Neuronal stem cell (in vitro differentiated cells): Measurements from ENCODE around the gene ARHGAP24.
"Not testable (repeated sequence)": the region's sequence is repeated elsewhere in the genome, so short reads cannot be mapped to it uniquely, and the experiment has no call there.

Source experiments
- DNase-seq: peaks from one replicate; pipeline ENCODE4 v3.0.0-alpha.2; 2013; ENCODE audit warnings: low spot score
- H2AFZ ChIP-seq: one replicate; pipeline ENCODE4 v1.6.1; 2013; ENCODE audit warnings: mild to moderate bottlenecking, low read length, inconsistent platforms
- H2AK5ac ChIP-seq: 2 replicates; pipeline ENCODE4 v1.6.1; 2013; ENCODE audit warnings: low read depth, mild to moderate bottlenecking, inconsistent platforms, low read length, moderate library complexity, mixed read lengths
- H2BK120ac ChIP-seq: 2 replicates; pipeline ENCODE4 v1.6.1; 2013; ENCODE audit warnings: low read depth, mild to moderate bottlenecking, inconsistent platforms, low read length, moderate library complexity, mixed read lengths
- H2BK12ac ChIP-seq: one replicate; pipeline ENCODE4 v1.6.1; 2013; ENCODE audit warnings: low read length, inconsistent platforms
- H2BK15ac ChIP-seq: 2 replicates; pipeline ENCODE4 v1.6.1; 2013; ENCODE audit warnings: mild to moderate bottlenecking, low read length, inconsistent platforms, mixed read lengths
- H2BK5ac ChIP-seq: one replicate; pipeline ENCODE4 v1.6.1; 2013; ENCODE audit warnings: inconsistent platforms, mild to moderate bottlenecking, low read length, moderate library complexity
- H3K14ac ChIP-seq: one replicate; pipeline ENCODE4 v1.6.1; 2013; ENCODE audit warnings: low read length, inconsistent platforms
- H3K18ac ChIP-seq: 2 replicates; pipeline ENCODE4 v1.6.1; 2013; ENCODE audit warnings: low read length, inconsistent platforms
- H3K23ac ChIP-seq: 2 replicates; pipeline ENCODE4 v1.6.1; 2013; ENCODE audit warnings: low read depth, mild to moderate bottlenecking, mixed read lengths, low read length, inconsistent platforms; ENCODE audit not compliant: poor library complexity
- H3K27ac ChIP-seq: replicated peaks from 3 replicates; pipeline ENCODE4 v1.5.1; 2013; ENCODE audit warnings: low read length, inconsistent platforms
- H3K27me3 ChIP-seq, 3 experiments: 2 replicates each; pipeline ENCODE4 v1.6.1; 2013; ENCODE audit warnings: low read length in 3 of 3, mild to moderate bottlenecking in 2 of 3, inconsistent platforms in 1 of 3, low read depth in 1 of 3, mixed read lengths in 1 of 3, moderate library complexity in 1 of 3; ENCODE audit not compliant: control insufficient read depth in 3 of 3, insufficient read depth in 3 of 3
- H3K36me3 ChIP-seq, 2 donors: replicated peaks in 1 of 2; 2 replicates each; pipeline ENCODE4 v1.6.1; 2013; ENCODE audit warnings: low read length in 2 of 2; ENCODE audit not compliant: control insufficient read depth in 2 of 2, insufficient read depth in 2 of 2
- H3K4ac ChIP-seq: 2 replicates; pipeline ENCODE4 v1.6.1; 2013; ENCODE audit warnings: inconsistent platforms, mild to moderate bottlenecking, low read length, moderate library complexity
- H3K4me1 ChIP-seq, 2 donors: 1 replicate in 1 of 2; 2 replicates in 1 of 2; pipeline ENCODE4 v1.6.1; 2013; ENCODE audit warnings: low read length in 2 of 2, low read depth in 1 of 2; ENCODE audit not compliant: control insufficient read depth in 2 of 2, insufficient read depth in 1 of 2
- H3K4me2 ChIP-seq: one replicate; pipeline ENCODE4 v1.6.1; 2013; ENCODE audit warnings: mild to moderate bottlenecking, low read length, inconsistent platforms; ENCODE audit not compliant: insufficient read depth, poor library complexity, severe bottlenecking
- H3K4me3 ChIP-seq, 2 donors: 2 replicates each; pipeline ENCODE4 v1.5.1; 2013; ENCODE audit warnings: low read length in 2 of 2, mild to moderate bottlenecking in 2 of 2, inconsistent platforms in 1 of 2, moderate library complexity in 1 of 2
- H3K79me1 ChIP-seq: one replicate; pipeline ENCODE4 v1.6.1; 2013; ENCODE audit warnings: low read depth, mild to moderate bottlenecking, inconsistent platforms, low read length, moderate library complexity
- H3K9ac ChIP-seq: one replicate; pipeline ENCODE4 v1.6.1; 2013; ENCODE audit warnings: mild to moderate bottlenecking, low read depth, low read length, inconsistent platforms; ENCODE audit not compliant: poor library complexity
- H3K9me3 ChIP-seq, 2 donors: replicated peaks in 1 of 2; 2 replicates each; pipeline versions ENCODE3 to v1.6.1; 2013; ENCODE audit warnings: low read length in 2 of 2, mild to moderate bottlenecking in 2 of 2, inconsistent platforms in 1 of 2, low read depth in 1 of 2, mixed read lengths in 1 of 2, moderate library complexity in 1 of 2; ENCODE audit not compliant: control insufficient read depth in 2 of 2, insufficient read depth in 1 of 2
- H4K8ac ChIP-seq: one replicate; pipeline ENCODE4 v1.6.1; 2013; ENCODE audit warnings: low read depth, mild to moderate bottlenecking, inconsistent platforms, low read length, moderate library complexity
- H4K91ac ChIP-seq: one replicate; pipeline ENCODE4 v1.6.1; 2013; ENCODE audit warnings: low read length, low read depth, mild to moderate bottlenecking, inconsistent platforms; ENCODE audit not compliant: poor library complexity
- WGBS, 2 donors: extraction: QIAGEN DNeasy Blood & Tissue Kit; methylation state at CpG; one replicate each; pipeline ENCODE4 v1.1.7; 2013; ENCODE audit warnings: missing lambda C conversion rate in 2 of 2, mixed read lengths in 1 of 2; ENCODE audit not compliant: insufficient read length in 2 of 2, insufficient replicate concordance in 1 of 2; ENCODE audit errors: extremely low coverage in 2 of 2; 5-methylcytosine and 5-hydroxymethylcytosine counted together

The ARHGAP24 gene

DNA sequence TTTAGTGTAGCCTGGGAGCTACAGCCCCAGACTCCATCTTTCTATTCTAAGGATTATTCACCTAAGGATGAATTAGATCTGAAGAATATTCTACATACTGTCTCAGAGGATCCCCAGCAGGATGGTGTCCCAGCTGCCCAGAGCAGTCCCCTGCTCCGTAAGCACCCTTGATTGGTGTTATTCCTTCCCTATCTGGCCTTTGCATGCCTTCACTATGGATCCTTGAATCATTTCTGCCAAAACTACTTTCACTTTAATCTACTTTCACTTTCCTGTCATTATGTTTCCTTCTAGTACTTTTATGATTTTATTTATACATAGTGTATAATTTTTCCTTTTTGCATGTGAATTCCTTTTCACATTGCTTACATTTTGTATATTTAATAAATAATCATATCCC is 39.2 kb downstream of the ARHGAP24 start:
- no peak for DNase-seq
- no peaks in the 10 kb centered on the region for H3K9me3 ChIP-seq
- H3K27me3 ChIP-seq, result no peaks in the 10 kb centered on the region
- H2AFZ ChIP-seq, result no peak overlapping the region
- H3K9ac ChIP-seq, result no peak overlapping the region
- no peak overlapping the region for H4K91ac ChIP-seq
- no peak overlapping the region for H3K4ac ChIP-seq
- no peak overlapping the region for H3K14ac ChIP-seq
- H3K23ac ChIP-seq, result no peak overlapping the region
- H3K4me1 ChIP-seq, result no peaks in the 10 kb centered on the region
- WGBS, 2 donors, result no CpG with 5 or more reads among the region's 1 CpG
- H2BK15ac ChIP-seq, result no peak overlapping the region
- no peak overlapping the region for H3K18ac ChIP-seq
- H3K79me1 ChIP-seq, result no peaks in the 10 kb centered on the region
- no peak overlapping the region for H2BK12ac ChIP-seq
- no peak overlapping the region for H2BK5ac ChIP-seq
- no peak overlapping the region for H3K4me3 ChIP-seq
- H2AK5ac ChIP-seq, result no peak overlapping the region
- H3K4me2 ChIP-seq, result no peak overlapping the region
- H4K8ac ChIP-seq, result no peak overlapping the region
- H3K27ac ChIP-seq, result no peak overlapping the region
- no peaks in the 10 kb centered on the region for H3K36me3 ChIP-seq
- no peak overlapping the region for H2BK120ac ChIP-seq

DNA sequence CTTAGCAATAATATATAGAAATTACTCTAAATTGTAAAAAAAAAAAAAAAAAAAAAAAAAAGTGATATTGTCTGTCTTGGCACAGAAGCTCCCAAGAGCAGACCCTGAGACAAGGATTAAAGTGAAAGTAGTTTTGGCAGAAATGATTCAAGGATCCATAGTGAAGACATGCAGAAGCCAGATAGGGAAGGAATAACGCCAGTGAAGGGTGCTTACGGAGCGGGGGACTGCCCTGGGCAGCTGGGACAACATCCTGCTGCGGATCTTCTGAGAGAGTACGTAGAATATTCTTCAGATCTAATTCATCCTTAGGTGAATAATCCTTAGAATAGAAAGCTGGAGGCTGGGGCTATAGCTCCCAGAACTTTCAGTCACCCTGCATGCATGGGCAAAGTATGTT is 39.8 kb downstream of the ARHGAP24 start:
- Histone ChIP-seq H3K9ac (no peak overlapping the region), H4K91ac (no peak overlapping the region), H3K14ac (no peak overlapping the region), H3K23ac (no peak overlapping the region), H2AK5ac (no peak overlapping the region), H2BK120ac (no peak overlapping the region), H2BK5ac (no peak overlapping the region), H2AFZ (no peak overlapping the region), H3K4me2 (no peak overlapping the region), H2BK15ac (no peak overlapping the region), H3K36me3 (no peaks in the 10 kb centered on the region), H3K4ac (no peak overlapping the region), H3K27me3 (no peaks in the 10 kb centered on the region), H2BK12ac (no peak overlapping the region), H3K27ac (no peak overlapping the region), H4K8ac (no peak overlapping the region), H3K4me3 (no peak overlapping the region), H3K4me1 (no peaks in the 10 kb centered on the region), H3K9me3 (no peaks in the 10 kb centered on the region), H3K79me1 (no peaks in the 10 kb centered on the region), H3K18ac (no peak overlapping the region)
- no CpG with 5 or more reads among the region's 5 CpGs for WGBS, 2 donors
- no peak for DNase-seq

DNA sequence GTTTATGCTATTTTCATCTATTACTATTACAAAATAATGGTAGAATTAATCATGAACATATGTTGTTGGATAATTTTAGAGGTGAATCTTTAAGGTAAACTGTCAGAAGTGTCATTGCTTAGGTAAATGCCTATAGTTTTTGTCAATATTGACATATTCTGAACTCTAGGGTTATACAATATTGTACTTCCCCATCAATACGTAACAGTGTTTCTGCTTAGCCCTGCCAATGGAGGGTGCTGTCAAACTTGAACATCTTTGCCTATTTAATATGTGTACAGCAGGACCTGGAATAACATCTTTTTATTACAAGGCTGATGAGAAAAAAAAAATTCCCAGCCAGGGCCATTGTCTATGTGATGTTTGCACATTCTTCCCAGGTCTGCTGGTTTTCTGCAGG is 40.8 kb downstream of the ARHGAP24 start:
- H3K4me3 ChIP-seq, result no peak overlapping the region
- no peaks in the 10 kb centered on the region for H3K79me1 ChIP-seq
- no peak overlapping the region for H2BK120ac ChIP-seq
- no peaks in the 10 kb centered on the region for H3K9me3 ChIP-seq
- no peak overlapping the region for H3K18ac ChIP-seq
- H4K8ac ChIP-seq, result no peak overlapping the region
- no peak overlapping the region for H2BK15ac ChIP-seq
- H3K36me3 ChIP-seq, result no peaks in the 10 kb centered on the region
- no peak overlapping the region for H3K23ac ChIP-seq
- H2BK12ac ChIP-seq, result no peak overlapping the region
- no peaks in the 10 kb centered on the region for H3K27me3 ChIP-seq
- H3K14ac ChIP-seq, result no peak overlapping the region
- H3K27ac ChIP-seq, result no peak overlapping the region
- WGBS, 2 donors, result no CpG with 5 or more reads among the region's 1 CpG
- H3K4ac ChIP-seq, result no peak overlapping the region
- H4K91ac ChIP-seq, result no peak overlapping the region
- no peak overlapping the region for H3K4me2 ChIP-seq
- no peaks in the 10 kb centered on the region for H3K4me1 ChIP-seq
- no peak overlapping the region for H2AFZ ChIP-seq
- H3K9ac ChIP-seq, result no peak overlapping the region
- H2BK5ac ChIP-seq, result no peak overlapping the region
- no peak overlapping the region for H2AK5ac ChIP-seq
- DNase-seq, result no peak

DNA sequence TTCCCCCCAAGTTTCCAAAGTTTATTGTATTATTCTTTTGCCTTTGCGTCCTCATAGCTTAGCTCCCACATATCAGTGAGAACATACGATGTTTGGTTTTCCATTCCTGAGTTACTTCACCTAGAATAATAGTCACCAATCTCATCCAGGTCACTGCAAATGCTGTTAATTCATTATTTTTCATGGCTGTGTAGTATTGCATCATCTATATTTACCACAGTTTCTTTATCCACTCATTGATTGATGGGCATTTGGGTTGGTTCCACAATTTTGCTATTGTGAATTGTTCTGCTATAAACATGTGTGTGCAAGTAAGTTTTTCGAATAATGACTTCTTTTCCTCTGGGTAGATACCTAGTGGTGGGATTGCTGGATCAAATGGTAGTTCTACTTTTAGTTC is 43.6 kb downstream of the ARHGAP24 start:
- H2BK120ac ChIP-seq, H3K23ac ChIP-seq, H4K91ac ChIP-seq, H2AFZ ChIP-seq, H3K27ac ChIP-seq, H2AK5ac ChIP-seq, H3K79me1 ChIP-seq, H2BK15ac ChIP-seq, H3K18ac ChIP-seq, H3K9ac ChIP-seq, H2BK12ac ChIP-seq, DNase-seq, H3K14ac ChIP-seq, H2BK5ac ChIP-seq, H3K4me1 ChIP-seq, H3K9me3 ChIP-seq, H3K36me3 ChIP-seq, H3K4ac ChIP-seq, H3K4me3 ChIP-seq, H3K4me2 ChIP-seq, H4K8ac ChIP-seq, H3K27me3 ChIP-seq: not testable (repeated sequence)
- WGBS, 2 donors, result no CpG with 5 or more reads among the region's 3 CpGs
